ENCODE measurements around the gene VCAN. TPM values are rescaled to one million over a fixed set of nuclear protein-coding genes. Genes with fewer than 3 reads are reported as not detected.

VCAN gene
- total and polyA plus RNA-seq, 11 donors = 4.8 to 121 (median 26.4) TPM

GRCh38 chr5:83628360-83628759 is 156.8 kb downstream of the VCAN start:
- Histone ChIP-seq H3K27me3 (no peaks in the 10 kb centered on the region), H3K9me3 (no peaks in the 10 kb centered on the region), H3K36me3 (no peaks in the 10 kb centered on the region), H3K27ac (no peak overlapping the region), H3K4me3 (no peak overlapping the region), H3K4me1 (no peaks in the 10 kb centered on the region)
- no peak for TF ChIP-seq POLR2A (IDR thresholded peaks at IDR 0.05)
- no peak for TF ChIP-seq CTCF (IDR thresholded peaks at IDR 0.05)
- no peak for ATAC-seq
- DNase-seq = no peak
- WGBS, 4 donors = 52 to 70% (median 58%) methylated on average over 2 of the region's 2 CpGs
- intact Hi-C loops (cut with DNase I) = no loop called here

Other genes with a start within 250 kb of the VCAN start
- 1 to 10 TPM in 5 of 9 donors, under 1 TPM in 2, not detected in 2; 0.16 to 2.2 (median 1.1) TPM for gene HAPLN1, start 249.1 kb downstream of the VCAN start, total RNA-seq
- gene HAPLN1, start 249.1 kb downstream of the VCAN start, polyA plus RNA-seq = under 1 TPM; 0.07 to 0.15 TPM

Data from heart left ventricle (tissue), 16 donors.